Parathyroid adenoma (tissue), 2 donors: Measurements from ENCODE around the gene ZNF443.
"Not testable (repeated sequence)": the region's sequence is repeated elsewhere in the genome, so short reads cannot be mapped to it uniquely, and the experiment has no call there.

ENCODE experiments used
- H2AFZ ChIP-seq: fragments of 300-600 bp; sonication (generic); one replicate; pipeline ENCODE4 v1.7.0; 2017; ENCODE audit warnings: antibody characterized with exemption, mild to moderate bottlenecking
- H3K27ac ChIP-seq: fragments of 300-600 bp; sonication (generic); one replicate; pipeline ENCODE4 v1.7.0; 2017
- H3K27me3 ChIP-seq: fragments of 300-600 bp; sonication (generic); one replicate; pipeline ENCODE4 v1.7.0; 2017; ENCODE audit warnings: low read length; ENCODE audit not compliant: control insufficient read depth, insufficient read depth
- H3K36me3 ChIP-seq: fragments of 300-600 bp; sonication (generic); one replicate; pipeline ENCODE4 v1.7.0; 2017; ENCODE audit warnings: low read length; ENCODE audit not compliant: control insufficient read depth, insufficient read depth
- H3K4me1 ChIP-seq: fragments of 300-600 bp; sonication (generic); one replicate; pipeline ENCODE4 v1.7.0; 2017; ENCODE audit warnings: control low read depth
- H3K4me2 ChIP-seq: fragments of 300-600 bp; sonication (generic); one replicate; pipeline ENCODE4 v1.7.0; 2017; ENCODE audit warnings: low read length
- H3K4me3 ChIP-seq: fragments of 300-600 bp; sonication (generic); one replicate; pipeline ENCODE4 v1.7.0; 2017; ENCODE audit warnings: low read depth, low read length
- H3K79me2 ChIP-seq: fragments of 300-600 bp; sonication (generic); one replicate; pipeline ENCODE4 v1.7.0; 2017; ENCODE audit warnings: control low read depth
- H3K9ac ChIP-seq: fragments of 300-600 bp; sonication (generic); one replicate; pipeline ENCODE4 v1.7.0; 2017; ENCODE audit warnings: mild to moderate bottlenecking
- H3K9me3 ChIP-seq: fragments of 300-600 bp; sonication (generic); one replicate; pipeline ENCODE4 v1.7.0; 2017; ENCODE audit warnings: low read length; ENCODE audit not compliant: control insufficient read depth
- CTCF ChIP-seq: fragments of 300-600 bp; sonication (generic); IDR thresholded peaks from one replicate; pipeline ENCODE4 v1.7.0; 2017; ENCODE audit warnings: antibody characterized with exemption, mild to moderate bottlenecking
- donor health status: primary hyperparathyroidism.

ZNF443 gene

GRCh38 chr19:12411893-12412292, 28.9 kb downstream of the ZNF443 start:
- no peaks in the 10 kb centered on the region for H3K36me3 ChIP-seq

GRCh38 chr19:12400633-12401502, 40.0 kb downstream of the ZNF443 start, which contains the start of gene ZNF799:
Gene ZNF799 (minus strand): TSS chr19:12401271. CDS start chr19:12401070, 201 bp downstream.
- Histone ChIP-seq H3K4me1 (peaks cover 4% of the 10 kb centered on the region), H3K27ac (peak within 1 kb of the TSS; percentile 94), H2AFZ (peak within 1 kb of the TSS; percentile 98), H3K4me3 (peak within 1 kb of the TSS; percentile 67), H3K4me2 (peak within 1 kb of the TSS; percentile 85), H3K79me2 (peaks cover 2% of the 10 kb centered on the region), H3K9ac (peak within 1 kb of the TSS; percentile 84), H3K27me3 (no peaks in the 10 kb centered on the region), H3K36me3 (no peaks in the 10 kb centered on the region), H3K9me3 (no peaks in the 10 kb centered on the region)
- TF ChIP-seq CTCF: peak; percentile 5

More at GRCh38 chr19:12411893-12412292, 28.9 kb downstream of the ZNF443 start:
- H3K27ac ChIP-seq: no peak overlapping the region
- H3K79me2 ChIP-seq: no peaks in the 10 kb centered on the region
- no peak overlapping the region for H3K4me3 ChIP-seq
- no peak overlapping the region for H3K4me2 ChIP-seq
- no peak overlapping the region for H2AFZ ChIP-seq
- no peaks in the 10 kb centered on the region for H3K4me1 ChIP-seq
- H3K9me3 ChIP-seq: no peaks in the 10 kb centered on the region
- no peak for TF ChIP-seq CTCF
- H3K27me3 ChIP-seq: no peaks in the 10 kb centered on the region
- H3K9ac ChIP-seq: no peak overlapping the region

- not testable (repeated sequence) for H3K4me1 ChIP-seq, H3K79me2 ChIP-seq, H3K9me3 ChIP-seq, H3K36me3 ChIP-seq, H3K27me3 ChIP-seq
- peak overlapping the region; percentile 67 for H3K4me3 ChIP-seq
- H3K27ac ChIP-seq: peak overlapping the region; percentile 94
- H2AFZ ChIP-seq: peak overlapping the region; percentile 98
- peak overlapping the region; percentile 85 for H3K4me2 ChIP-seq
- peak overlapping the region; percentile 84 for H3K9ac ChIP-seq
Observed at GRCh38 chr19:12399901-12400632, 40.8 kb downstream of the ZNF443 start.

- not testable (repeated sequence) for H3K4me2 ChIP-seq, H3K4me1 ChIP-seq, H3K79me2 ChIP-seq, H3K27ac ChIP-seq, H3K4me3 ChIP-seq, H3K9me3 ChIP-seq, H3K9ac ChIP-seq, H3K36me3 ChIP-seq, H3K27me3 ChIP-seq, H2AFZ ChIP-seq
Observed at GRCh38 chr19:12391148-12391547, 49.7 kb downstream of the ZNF443 start.

GRCh38 chr19:12386365-12386764, 54.5 kb downstream of the ZNF443 start:
- not testable (repeated sequence) for H3K4me2 ChIP-seq, H3K9ac ChIP-seq, H2AFZ ChIP-seq, H3K27me3 ChIP-seq, H3K27ac ChIP-seq, H3K36me3 ChIP-seq, H3K79me2 ChIP-seq, H3K4me1 ChIP-seq, H3K4me3 ChIP-seq, H3K9me3 ChIP-seq

- H3K4me3 ChIP-seq: no peak overlapping the region
Observed at GRCh38 chr19:12380444-12380737, 60.4 kb downstream of the ZNF443 start.

More at GRCh38 chr19:12380444-12380737, 60.4 kb downstream of the ZNF443 start:
- Histone ChIP-seq H3K79me2 (no peaks in the 10 kb centered on the region), H3K27ac (no peak overlapping the region), H3K4me1 (no peaks in the 10 kb centered on the region), H3K36me3 (no peaks in the 10 kb centered on the region), H3K27me3 (no peaks in the 10 kb centered on the region), H3K4me2 (no peak overlapping the region), H2AFZ (no peak overlapping the region), H3K9ac (no peak overlapping the region), H3K9me3 (no peaks in the 10 kb centered on the region)
- TF ChIP-seq CTCF: no peak
